Stimulated activated CD8-positive, alpha-beta memory T cell treated with anti-CD3 and anti-CD28 coated beads, Interleukin-15, amount 100 ng/mL, for 1 hour (primary cell): ENCODE measurements around the gene ALOXE3.
A peak's percentile ranks its signal among the peaks of the same experiment; 100 is the strongest.

Experiments used
- DNase-seq: peaks from one replicate; pipeline ENCODE4 v3.0.0-alpha.2; 2020; ENCODE audit warnings: low read depth

Gene ALOXE3

GRCh38 chr17:8141741-8142140 lies 23.4 kb upstream of the ALOXE3 start:
- no peak for DNase-seq

GRCh38 chr17:8141045-8141444 lies 22.7 kb upstream of the ALOXE3 start:
- DNase-seq, result no peak

DNA sequence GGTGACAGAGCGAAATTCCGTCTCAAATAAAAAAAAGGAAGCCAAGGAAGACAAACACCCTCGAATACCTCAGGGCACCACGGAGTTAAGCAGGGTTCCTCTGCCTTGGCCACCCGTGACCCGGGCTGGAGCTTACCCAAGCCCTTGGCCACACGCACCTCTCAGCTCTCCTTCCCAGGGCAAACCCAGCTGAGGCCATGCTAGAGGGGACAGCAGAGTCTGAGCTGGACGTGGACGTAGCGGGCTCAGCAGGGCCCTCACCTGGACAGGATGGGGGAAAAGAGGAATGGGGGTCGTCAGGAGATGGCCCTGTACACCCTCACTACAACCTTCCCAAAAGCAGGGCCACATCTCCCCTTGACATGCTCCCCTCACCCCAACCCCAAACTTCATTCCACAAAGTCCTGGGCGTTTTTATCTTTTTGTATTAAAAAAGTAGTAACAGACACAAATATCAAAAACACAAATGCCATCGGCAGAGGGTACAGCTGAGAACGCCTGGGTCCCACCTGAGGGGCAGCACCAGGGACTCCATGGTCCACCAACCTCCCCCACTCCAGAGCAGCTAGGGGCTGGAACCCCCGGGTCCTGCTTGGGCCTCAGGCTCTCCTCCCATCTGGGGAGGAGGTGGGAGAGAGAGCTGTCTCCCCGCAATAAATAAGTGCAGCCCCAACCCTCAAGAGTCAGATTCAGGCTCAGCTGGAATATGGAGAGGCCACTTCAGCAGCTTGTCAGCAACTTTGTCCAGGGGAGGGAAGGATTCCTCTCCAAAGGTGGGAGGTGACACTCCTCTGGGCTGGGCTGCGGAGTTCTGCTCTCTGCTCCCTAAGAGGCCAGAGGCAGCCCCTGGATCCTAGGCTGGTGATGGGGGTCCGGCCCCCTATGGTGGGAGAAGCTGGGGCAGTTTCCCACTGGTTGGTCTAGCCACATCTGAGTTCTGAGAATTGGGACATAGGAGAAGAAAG lies 22.0 kb upstream of the ALOXE3 start:
- no peak for DNase-seq

GRCh38 chr17:8138672-8139371 lies 20.5 kb upstream of the ALOXE3 start:
- peak; percentile 91 for DNase-seq

- no peak for DNase-seq
Measured at GRCh38 chr17:8138374-8138671, 20.0 kb upstream of the ALOXE3 start.

GRCh38 chr17:8137645-8138373 lies 19.5 kb upstream of the ALOXE3 start:
- no peak for DNase-seq

GRCh38 chr17:8133941-8134340 lies 15.6 kb upstream of the ALOXE3 start:
- no peak for DNase-seq

DNA sequence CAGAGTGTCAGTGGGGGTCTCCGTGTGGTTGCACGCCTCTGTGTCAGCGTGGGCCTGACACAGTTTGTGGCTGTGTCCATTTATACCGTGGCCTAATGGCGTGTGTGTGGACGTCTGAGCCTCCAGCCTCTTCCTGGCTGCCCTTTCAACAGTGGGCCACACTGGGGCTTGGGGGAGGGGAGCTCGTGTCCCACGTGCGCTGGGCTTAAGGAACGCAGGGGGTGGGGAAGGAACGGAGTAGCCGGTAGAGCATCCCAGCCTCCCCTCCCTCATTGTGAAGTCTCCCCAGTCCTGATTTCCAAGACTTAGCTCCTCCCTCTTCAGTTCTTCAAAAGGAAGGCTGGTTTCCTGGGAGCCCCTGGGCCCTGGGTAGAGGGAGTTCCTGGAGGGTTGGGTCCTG lies 15.1 kb upstream of the ALOXE3 start:
- no peak for DNase-seq

DNA sequence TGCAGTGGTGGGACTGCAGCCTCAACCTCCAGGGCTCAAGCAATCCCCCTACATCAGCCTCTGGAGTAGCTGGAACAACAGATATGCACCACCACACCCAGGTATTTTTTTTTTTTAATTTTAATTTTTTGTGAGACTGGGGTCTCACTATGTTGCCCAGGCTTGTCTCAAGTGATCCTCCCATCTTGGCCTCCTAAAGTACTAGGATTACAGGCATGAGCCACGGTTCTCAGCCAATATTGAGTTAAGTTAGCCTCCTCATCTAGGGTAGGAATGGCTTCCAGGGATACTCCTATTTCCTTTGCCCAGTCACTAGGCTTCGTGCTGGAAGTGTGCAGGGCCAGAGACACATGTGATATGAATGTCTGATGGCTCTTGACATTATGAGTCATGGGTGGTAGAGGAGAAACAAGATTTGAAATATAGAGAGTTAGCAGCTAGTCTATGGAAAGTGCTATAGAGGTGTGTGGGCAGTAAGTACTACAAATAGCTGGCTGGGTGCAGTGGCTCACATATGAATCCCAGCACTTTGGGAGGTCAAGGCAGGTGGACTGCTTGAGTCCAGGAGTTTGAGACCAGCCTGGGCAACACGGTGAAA lies 13.6 kb upstream of the ALOXE3 start:
- DNase-seq, result no peak

GRCh38 chr17:8128125-8128784 lies 9.9 kb upstream of the ALOXE3 start:
- DNase-seq, result no peak

GRCh38 chr17:8126491-8127066 lies 8.3 kb upstream of the ALOXE3 start:
- DNase-seq, result no peak

GRCh38 chr17:8125947-8126490 lies 7.7 kb upstream of the ALOXE3 start:
- DNase-seq, result no peak

DNA sequence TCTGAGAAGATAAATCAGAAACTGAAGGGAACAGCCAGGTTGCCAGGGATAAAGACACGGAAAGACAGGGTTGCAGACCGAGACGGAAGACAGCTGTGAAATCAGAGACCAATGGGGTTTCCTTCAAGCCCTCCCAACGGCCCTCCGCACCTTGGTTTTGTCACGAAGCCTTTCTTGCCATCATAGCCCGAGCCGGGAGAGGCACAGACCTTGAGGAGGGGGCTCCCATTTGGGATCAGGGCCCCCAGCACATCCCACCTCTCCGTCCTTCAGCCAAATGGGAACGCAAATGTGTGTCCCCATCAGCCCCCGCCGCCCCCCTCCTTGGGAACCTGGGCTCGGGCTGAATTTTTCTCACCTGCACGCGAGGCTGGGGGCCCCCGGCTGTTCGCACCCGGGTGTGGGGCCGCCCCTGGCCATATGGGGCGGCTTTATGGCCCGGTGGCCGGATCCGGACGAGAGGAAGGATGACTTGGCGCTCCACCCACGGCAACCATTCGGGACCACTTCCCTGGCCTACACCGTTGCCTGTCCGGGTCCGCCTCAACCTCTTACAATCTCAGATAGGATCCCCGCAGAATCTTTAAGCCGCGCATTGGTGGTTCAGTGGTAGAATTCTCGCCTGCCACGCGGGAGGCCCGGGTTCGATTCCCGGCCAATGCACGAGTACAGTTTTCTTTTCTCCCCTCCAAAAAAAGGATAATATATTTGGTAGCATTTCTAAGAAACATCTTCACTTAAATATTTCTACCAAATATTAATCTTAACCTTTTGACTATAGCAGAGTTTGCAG lies 7.0 kb upstream of the ALOXE3 start:
- peak; percentile 86 for DNase-seq

GRCh38 chr17:8124350-8125153 lies 6.2 kb upstream of the ALOXE3 start:
- no peak for DNase-seq

- DNase-seq, result no peak
Measured at GRCh38 chr17:8123695-8124349, 5.5 kb upstream of the ALOXE3 start, which contains the start of gene HES7. Gene HES7, minus strand, starts transcription at chr17:8124106. Its CDS starts 22 bp downstream, at chr17:8124084.

DNA sequence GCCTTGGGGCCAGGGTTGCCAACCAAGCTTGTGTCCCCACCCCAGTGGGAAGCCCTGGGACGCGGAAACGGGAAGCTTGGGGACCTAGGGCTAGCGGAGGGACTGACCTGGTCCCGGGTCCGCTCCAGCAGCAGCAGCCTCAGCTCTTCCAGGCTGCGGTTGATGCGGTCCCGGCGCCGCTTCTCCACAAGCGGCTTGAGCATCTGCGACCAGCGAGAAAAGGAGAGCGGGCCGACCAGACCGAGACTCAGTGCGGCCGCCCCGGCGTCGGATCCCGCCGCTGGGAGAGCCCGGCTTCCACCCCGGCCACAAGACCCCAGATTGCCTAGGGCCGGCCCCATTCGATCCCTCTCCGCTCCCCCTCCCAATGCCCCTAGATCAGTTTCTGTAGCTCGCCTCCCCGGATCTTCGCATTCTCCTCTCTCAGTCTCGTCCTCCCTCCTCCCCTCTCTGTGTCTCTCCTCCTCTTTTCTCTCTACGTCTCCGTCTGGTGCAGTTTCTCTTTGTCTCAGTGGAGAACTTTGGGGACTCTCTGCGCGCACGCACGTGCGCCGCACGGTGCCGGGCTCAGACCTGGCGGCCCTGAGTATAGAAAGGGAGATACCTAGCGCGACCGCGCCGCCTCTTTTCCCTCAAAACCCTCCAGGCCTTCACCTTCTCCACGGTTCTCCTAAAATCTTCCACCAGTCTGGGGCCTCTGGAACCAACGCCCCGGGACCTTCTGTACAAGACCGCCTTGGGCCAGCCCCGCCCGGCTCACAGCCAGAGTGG lies 4.8 kb upstream of the ALOXE3 start:
- DNase-seq, result no peak

- no peak for DNase-seq
Measured at GRCh38 chr17:8122422-8122923, 4.2 kb upstream of the ALOXE3 start.
